Embryonic facial prominence (tissue), 1 donor: Measurements from ENCODE around the gene DDX51.
"Not testable (repeated sequence)": the region's sequence is repeated elsewhere in the genome, so short reads cannot be mapped to it uniquely, and the experiment has no call there.

Experiments
- DNase-seq: peaks from one replicate; pipeline ENCODE4 v3.0.0-alpha.2; 2016; ENCODE audit errors: extremely low spot score

The DDX51 gene

GRCh38 chr12:132140918-132141841 is 2.9 kb downstream of the DDX51 start:
- DNase-seq = no peak

DNA sequence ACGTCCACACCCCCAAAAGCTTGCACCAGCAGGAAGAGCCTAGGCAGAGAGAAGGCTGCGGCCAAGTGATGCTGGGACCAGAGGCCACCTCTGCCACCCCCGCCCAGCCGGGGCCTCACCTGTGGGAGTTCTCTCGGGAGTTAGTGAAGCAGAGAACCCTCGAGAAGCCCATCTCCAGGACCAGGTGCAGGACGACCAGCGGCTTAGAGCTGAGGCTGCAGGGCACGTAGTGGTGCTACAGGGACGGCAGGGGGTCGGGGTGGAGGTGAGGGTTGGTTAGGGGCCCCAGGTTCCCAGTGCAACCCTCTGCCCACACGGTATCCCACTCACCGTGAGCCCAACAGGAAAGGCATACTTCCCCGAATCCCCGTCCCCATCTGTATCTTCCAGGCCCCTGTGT is 3.6 kb downstream of the DDX51 start:
- DNase-seq = no peak

GRCh38 chr12:132139912-132140311 is 4.2 kb downstream of the DDX51 start:
- no peak for DNase-seq

- no peak for DNase-seq
Observed at GRCh38 chr12:132138941-132139871, 4.9 kb downstream of the DDX51 start.

DNA sequence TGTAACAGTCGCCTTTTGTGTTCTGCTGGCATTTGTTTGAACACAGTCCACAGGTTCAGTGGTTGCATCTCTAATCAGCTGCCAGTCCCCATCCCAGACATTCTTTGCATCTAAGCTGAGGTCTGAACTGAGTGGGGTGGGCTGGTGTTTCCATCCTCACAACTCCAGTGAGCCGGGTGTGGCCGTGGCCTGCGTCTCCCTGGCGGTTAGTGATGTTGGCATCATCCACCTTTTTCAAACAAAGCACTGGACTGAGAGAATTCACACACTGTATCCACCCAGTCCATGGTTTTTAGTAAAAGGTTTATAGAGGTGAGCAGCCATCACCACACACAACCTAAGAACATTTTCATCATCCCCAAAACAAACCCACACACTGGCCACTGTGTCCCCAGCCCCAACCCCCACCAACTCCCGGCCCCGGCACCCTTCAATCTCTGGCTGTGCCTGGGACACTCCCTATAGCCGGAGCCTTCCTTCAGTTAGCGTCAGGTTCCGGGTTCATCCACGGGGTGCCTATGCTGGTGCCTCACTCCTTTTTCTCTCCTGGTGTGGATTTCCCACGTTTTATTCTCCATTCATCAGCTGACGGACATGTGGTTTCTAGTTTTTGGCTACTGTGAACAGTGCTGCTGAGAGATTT is 6.5 kb downstream of the DDX51 start:
- no peak for DNase-seq

- DNase-seq = not testable (repeated sequence)
Observed at GRCh38 chr12:132136226-132136625, 7.9 kb downstream of the DDX51 start.

DNA sequence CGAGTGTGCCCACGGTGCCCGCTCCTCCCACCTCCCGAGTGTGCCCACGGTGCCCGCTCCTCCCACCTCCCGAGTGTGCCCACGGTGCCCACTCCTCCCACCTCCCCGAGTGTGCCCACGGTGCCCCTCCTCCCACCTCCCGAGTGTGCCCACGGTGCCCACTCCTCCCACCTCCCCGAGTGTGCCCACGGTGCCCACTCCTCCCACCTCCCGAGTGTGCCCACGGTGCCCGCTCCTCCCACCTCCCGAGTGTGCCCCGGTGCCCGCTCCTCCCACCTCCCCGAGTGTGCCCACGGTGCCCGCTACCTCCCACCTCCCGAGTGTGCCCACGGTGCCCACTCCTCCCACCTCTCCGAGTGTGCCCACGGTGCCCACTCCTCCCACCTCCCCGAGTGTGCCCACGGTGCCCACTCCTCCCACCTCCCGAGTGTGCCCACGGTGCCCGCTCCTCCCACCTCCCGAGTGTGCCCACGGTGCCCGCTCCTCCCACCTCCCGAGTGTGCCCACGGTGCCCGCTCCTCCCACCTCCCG is 9.4 kb downstream of the DDX51 start:
- DNase-seq = not testable (repeated sequence)

GRCh38 chr12:132133952-132134652 is 10.0 kb downstream of the DDX51 start:
- no peak for DNase-seq

GRCh38 chr12:132132609-132133430 is 11.3 kb downstream of the DDX51 start:
- no peak for DNase-seq

DNA sequence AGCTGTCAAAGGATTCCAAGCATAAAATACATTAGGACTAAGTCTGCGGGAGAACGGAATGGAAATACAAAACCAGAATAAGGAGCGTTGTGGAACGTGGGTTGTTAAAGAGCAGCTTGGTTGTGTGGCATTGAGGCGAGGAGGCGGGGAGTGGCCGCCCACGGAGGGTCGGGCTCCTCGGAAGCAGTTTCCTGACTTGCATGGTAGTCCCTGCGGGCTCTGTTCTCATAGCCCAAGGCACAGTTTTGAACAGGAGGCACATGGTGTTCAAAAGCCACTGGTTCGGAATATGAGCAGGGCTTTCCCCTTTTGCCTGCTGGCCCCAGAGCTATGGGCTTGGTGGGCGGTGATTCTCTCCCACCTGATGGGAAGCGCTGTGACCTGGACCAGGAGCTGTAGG is 12.2 kb downstream of the DDX51 start:
- DNase-seq = no peak

DNA sequence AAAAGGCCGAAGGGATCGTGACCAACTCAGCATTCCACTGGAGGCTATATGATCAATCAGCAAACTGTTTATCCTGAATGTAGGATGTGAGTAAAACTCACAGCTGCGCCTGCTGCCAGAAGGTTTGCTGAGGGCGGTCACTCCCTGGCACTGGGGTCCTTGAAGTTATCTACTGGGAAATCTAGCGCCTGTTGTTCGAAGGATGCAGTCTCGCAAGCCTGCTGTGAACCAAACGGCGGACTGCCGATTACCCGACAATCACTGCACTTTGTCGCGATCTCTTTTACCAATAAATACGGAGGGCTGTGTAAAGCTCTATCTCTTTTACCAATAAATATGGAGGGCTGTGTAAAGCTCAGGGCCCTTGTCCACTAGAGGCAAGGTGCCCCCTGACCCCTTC is 12.9 kb downstream of the DDX51 start:
- no peak for DNase-seq

GRCh38 chr12:132130690-132131089 is 13.4 kb downstream of the DDX51 start:
- DNase-seq = no peak

DNA sequence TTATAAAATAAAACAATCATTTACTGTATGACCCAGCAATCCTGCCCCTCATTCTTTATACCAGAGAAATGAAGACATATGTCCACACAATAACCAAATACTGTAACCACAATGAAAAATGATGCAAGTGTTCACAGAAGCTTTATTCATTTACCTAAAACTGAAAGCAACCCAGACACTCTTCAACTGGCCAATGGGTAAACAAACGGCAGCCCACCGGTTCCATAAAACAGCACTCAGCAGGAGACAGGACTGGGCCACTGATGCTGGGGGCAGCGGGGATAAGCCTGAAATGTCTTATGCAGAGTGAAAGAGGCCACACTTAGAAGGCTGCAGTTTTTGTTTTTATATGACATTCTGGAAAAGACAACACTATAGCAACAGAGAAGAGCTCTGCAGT is 15.1 kb downstream of the DDX51 start:
- no peak for DNase-seq

- no peak for DNase-seq
Observed at GRCh38 chr12:132127041-132127440, 17.1 kb downstream of the DDX51 start.

- no peak for DNase-seq
Observed at GRCh38 chr12:132125736-132126135, 18.4 kb downstream of the DDX51 start.

- DNase-seq = no peak
Observed at GRCh38 chr12:132124766-132125425, 19.2 kb downstream of the DDX51 start.

DNA sequence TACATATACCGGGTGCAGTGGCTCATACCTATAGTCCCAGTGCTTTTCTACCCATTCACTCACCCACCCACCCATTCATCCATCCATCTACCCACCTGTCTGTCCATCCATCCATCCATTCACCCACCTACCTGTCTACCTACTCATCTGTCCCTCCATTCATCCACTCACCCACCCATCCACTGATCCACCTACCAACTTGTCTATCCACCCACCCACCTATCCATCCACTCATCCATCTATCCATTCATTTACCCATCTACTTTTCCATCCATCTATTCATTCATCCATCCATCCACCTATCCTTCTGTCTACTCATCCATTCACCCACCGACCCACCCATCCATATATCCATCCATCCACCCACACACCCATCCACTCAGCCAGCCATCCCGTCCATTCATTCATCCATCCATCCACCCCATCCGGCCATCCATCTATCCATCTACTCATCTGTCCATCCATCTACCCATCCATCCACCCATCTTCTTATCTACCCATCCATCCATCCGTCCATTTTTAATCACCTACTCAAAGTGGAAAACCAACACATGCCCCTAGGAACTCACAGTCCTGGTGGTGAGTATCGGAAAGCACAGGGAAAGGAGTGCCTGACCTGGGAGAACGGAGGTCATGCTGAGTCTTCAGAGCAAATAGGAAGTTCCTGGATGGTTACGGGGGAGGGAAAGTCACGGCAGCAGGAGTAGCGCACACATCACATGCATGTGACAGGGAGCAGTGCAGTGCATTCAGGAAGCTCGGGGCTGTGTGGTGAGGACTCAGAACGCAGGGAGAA is 20.0 kb downstream of the DDX51 start:
- no peak for DNase-seq

DNA sequence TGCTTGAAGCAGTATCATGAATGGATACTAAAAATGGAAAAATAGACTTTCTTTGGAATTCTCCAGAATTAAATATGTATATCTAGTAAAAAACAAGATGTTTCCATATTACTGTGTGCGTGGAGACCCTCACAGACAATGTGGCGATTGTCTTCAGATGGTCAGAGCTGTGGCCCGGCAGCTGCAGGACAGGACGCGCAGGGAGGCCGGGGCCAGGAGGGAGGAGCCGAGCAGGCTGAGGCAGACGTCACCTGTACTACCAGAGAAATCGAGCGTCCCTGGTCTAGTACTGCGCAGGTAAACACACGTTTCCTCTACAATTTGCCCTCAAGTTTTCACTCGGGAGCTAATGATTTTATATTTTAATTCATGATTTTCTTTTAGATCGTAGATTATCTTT is 22.8 kb downstream of the DDX51 start:
- DNase-seq = no peak

GRCh38 chr12:132118876-132119275 is 25.2 kb downstream of the DDX51 start:
- DNase-seq = no peak
